HG03064 (cell line): Measurements from ENCODE around the gene GTF2B.
"Not testable (repeated sequence)": the region's sequence is repeated elsewhere in the genome, so short reads cannot be mapped to it uniquely, and the experiment has no call there.

Experiments used
- ATAC-seq: cut with Tn5 transposase; IDR thresholded peaks from one replicate; pipeline ENCODE4 v1.9.1; 2021; ENCODE audit warnings: low read depth; ENCODE audit not compliant: unreplicated experiment

The GTF2B gene

DNA sequence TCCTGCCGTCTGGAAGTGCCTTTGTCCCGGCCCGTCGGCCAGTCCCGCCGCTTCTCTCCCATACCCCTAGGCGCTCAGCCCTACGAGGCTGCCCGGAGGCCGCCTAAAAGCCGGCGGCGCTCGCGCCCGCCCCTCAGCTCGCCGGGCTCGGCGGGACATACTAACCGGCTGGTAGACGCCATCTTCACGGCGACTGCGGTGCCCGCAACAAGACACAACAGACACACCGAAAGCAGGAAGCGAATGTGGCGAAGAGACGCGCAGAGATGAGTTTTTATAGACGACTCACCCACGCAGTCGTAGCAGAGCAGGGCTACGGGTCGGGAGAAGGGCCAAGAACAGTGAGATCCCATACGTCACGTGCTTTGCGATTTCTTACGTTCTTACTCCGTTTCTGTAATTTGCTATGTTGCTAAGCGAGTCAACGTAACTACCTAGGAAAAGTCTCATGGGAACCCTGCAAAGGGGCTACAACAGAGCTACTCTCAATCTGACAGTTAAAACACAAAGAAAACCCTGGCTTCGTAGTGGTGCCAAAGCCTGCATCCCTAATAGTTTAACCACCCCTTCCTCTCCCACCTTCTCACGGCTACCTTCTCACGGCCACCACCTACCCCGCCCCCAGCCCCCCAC is at the start of gene GTF2B:
GTF2B (minus strand) TSS at position 250 of the 633 bp plus-strand sequence; CDS start at position 182, 68 bp downstream.
- ATAC-seq: peak; percentile 91

DNA sequence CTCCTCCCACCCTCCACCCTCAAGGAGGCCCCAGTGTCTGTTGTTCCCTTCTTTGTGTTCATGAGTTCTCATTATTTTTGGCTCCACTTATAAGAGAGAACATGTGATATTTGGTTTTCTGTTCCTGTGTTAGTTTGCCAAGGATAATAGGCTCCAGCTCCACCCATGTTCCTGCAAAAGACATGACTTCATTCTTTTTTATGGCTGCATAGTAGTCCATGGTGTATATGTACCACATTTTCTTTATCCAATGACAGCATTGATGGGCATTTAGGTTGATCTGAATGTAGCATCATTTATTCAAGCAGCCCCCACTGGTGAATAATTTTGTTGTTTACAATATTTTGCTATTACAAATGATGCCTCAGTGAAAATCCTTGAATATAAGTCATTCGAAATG is 47.2 kb upstream of the GTF2B start:
- not testable (repeated sequence) for ATAC-seq

DNA sequence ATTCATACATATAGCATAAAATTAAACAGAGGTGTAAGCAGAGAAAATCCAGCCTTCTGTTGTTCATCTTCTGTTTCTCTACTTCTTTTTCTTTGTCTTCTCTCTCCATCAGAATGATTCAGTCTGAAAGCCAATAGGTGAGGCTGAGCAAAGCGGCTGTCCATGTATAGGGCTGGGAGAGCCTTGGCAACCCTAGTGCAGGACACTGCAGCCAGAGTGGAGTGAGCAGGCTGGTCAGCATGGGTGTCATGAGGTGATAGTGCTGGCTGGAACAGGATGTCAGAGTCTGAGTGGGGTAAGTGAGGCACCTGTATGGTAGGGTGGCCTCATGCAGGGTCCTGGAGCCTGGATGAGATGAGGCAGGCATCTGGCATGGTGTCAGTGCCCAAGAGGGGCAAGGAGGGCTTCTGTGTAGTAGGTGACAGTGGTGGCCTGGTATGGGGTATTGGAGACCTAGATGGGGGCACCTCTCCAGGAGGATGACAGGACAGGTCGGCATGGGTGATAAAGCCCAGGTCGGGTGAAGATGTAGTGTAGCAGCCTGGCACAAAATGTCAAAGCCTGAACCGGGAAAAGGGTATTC is 45.5 kb upstream of the GTF2B start:
- ATAC-seq: no peak

- no peak for ATAC-seq
These were observed 44.8 kb upstream of the GTF2B start for GRCh38 chr1:88936223-88936523.

DNA sequence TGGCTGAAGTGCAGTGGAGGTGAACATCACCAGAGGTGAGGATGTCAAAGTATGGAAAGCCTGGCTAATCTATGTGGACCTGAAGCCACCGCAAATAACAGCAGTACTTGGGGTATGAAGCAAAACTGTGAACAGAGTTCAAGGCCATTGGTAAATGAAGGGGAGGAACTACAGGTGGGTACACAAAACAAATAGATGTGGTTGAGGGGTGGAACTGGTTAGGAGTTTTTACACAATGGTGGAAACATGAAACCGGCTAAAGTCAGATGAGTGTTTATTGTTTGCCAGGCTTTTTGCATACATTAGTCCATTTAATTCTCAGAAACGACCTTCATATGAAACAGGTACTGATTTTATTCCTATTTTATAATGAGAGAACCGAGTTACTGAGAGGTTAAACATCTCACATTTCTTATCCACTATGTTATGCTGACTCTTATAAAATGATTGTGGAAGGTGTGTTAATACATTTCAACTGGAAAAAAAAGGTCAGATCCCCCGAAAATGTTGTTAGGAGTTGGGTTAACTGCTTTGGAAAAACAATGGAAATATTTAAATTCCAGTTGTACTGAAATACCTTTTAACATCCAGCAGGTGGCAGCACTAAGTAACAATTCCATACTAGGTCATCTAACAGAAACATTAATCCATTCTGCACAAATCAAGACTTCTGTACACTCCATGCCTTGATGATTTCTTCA is 44.3 kb upstream of the GTF2B start:
- ATAC-seq: no peak

DNA sequence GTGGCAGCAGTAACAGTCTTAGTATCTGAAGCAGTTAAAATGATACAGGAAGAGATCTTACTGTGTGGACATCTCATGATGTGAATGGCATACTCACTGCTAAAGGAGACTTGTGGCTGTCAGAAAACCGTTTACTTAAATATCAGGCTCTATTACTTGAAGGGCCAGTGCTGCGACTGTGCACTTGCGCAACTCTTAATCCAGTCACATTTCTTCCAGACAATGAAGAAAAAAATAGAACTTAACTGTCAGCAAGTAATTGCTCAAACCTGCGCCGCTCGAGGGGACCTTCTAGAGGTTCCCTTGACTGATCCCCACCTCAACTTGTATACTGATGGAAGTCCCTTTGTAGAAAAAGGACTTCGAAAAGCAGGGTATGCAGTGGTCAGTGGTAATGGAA is 38.8 kb upstream of the GTF2B start:
- not testable (repeated sequence) for ATAC-seq

GRCh38 chr1:88923224-88923623 is 31.9 kb upstream of the GTF2B start:
- ATAC-seq: no peak

GRCh38 chr1:88922214-88922613 is 30.8 kb upstream of the GTF2B start:
- no peak for ATAC-seq

GRCh38 chr1:88920845-88921244 is 29.5 kb upstream of the GTF2B start:
- no peak for ATAC-seq

DNA sequence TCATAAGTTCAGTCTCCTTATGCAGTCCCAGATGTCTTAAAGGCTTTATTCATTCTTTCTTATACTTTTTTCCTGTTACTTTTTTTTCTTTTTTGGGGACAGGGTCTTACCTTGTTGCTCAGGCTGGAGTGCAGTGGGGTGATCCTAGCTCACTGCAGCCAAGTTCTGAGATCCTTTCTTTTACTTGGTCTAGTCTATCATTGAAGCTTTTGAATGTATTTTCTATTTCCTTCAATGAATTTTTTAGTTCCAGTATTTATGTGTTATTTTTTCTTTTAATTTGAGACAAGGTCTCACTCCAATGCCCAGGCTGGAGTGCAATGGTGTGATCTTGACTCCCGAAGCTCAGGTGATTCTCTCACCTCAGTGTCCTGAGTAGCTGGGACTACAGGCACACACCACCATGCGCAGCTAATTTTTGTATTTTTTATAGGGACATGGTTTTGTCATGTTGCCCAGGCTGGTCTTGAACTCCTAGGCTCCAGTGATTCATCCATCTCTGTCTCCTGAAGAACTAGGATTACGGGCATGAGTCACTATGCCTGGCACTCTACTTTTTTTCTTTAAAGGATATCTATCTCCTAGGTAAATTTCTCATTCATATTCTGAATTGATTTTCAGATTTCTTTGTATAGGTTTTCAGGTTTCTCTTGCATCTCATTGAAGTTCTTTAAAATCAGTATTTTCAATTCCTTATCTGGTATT is 26.1 kb upstream of the GTF2B start:
- no peak for ATAC-seq

DNA sequence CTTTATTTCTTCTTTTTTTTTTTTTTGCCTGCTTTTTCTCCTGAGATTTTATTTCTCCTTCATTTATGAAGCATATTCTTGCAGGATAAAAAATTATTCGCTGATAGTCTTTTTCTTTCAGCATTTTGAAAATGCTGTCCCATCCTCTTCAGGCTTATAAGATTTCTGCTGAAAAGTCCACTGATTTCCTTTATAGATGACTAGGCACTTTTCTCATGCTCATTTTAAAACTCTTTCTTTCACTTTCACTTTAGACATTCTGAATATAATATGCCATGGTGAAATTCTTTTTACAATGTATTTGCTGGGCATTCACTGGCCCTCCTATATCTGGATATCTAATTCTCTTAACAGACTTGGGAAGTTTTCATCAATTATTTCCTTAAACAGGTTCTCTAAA is 25.5 kb upstream of the GTF2B start:
- ATAC-seq: no peak

DNA sequence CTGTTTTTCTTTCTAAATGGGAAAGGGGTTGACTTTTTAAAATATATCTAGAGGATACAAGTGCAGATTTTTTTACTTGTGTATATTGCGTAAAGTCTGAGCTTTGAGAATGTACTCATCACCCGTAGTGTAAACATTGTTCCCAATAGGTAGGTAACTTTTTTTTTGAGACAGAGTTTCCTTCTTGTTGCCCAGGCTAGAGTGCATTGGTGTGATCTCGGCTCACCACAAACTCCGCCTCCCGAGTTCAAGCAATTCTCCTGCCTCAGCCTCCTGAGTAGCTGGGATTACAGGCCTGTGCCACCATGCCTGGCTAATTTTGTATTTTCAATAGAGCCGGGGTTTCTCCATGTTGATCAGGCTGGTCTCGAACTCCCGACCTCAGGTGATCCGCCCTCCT is 20.4 kb upstream of the GTF2B start:
- not testable (repeated sequence) for ATAC-seq

DNA sequence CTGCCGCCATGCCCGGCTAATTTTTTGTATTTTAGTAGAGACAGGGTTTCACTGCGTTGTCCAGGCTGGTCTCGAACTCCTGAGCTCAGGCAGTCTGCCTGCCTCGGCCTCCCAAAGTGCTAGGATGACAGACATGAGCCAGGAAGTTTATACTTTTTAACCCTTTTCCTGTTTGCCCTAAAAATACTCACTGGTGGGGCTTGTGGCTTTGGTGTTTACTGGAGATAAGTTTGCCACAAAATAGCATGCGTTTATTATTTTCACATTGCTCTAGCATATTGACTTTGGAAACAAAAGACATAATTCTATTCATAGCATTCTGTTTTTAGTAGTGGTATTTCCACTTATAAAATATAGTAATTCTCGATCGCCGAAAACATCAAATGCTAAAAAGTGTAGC is 19.8 kb upstream of the GTF2B start:
- no peak for ATAC-seq

GRCh38 chr1:88910401-88910800 is 19.0 kb upstream of the GTF2B start:
- ATAC-seq: no peak

DNA sequence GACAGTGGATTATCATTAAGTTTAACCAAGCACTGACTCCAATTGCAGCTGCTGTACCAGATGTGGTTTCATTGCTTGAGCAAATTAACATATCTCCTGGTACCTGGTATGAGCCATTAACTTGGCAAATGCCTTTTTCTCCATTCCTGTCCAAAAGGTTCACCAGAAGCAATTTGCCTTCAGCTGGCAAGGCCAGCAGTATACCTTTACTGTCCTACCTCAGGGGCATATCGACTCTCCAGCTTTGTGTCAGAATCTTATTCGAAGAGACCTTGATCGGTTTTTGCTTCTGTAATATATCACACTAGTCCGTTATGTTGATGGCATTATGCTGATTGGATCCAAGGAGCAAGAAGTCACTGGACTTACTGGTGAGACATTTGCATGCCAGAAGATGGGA is 9.5 kb upstream of the GTF2B start:
- ATAC-seq: no peak

GRCh38 chr1:88897070-88897730 is 5.8 kb upstream of the GTF2B start:
- no peak for ATAC-seq

GRCh38 chr1:88892357-88892877 is 1.1 kb upstream of the GTF2B start:
- no peak for ATAC-seq

- no peak for ATAC-seq
These were observed 579 bp upstream of the GTF2B start for GRCh38 chr1:88891951-88892340.

DNA sequence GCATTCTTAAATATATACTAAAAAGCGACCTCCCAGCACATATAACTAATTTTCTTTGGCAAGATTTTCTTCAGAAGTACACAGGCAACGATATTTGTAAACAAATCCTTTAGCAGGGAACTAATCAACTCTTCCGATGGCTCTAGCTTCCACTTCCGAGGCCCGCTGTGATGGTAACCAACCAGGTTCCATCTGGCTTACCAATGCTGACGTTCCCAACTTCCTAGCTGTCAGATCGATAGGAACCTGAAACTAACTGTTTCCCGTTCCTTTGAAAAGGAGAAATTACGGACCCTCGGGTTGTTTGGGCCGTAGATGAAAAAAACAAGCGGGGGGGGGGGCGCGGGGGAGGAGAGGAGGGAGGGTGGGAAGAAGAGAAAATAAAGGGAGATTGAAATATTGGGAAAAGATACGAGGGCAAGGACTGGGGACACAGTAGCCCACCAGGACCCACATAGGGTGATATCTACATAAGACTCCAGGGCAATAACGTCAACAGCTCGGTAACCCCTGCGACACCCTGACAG is 513 bp downstream of the GTF2B start:
- ATAC-seq: peak; percentile 30

GRCh38 chr1:88890131-88890530 is 1.2 kb downstream of the GTF2B start:
- no peak for ATAC-seq

DNA sequence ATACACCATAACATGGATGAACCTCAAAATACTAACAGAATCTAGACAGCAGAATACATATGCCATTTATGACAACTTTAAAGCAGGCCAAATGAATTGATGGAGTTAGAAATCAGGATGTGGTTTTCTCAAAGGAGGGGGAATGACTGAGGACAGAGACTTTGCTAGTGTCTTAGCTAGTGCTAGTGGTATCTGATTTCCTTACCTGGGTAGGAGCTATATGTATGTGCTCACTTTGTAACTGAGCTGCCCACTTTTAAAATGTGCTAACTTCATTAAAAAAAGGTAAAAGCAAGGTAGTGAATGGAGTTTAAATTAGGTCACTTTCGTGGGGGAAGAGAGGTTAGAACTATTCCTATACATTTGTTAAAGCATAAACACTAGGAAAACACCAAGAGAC is 2.6 kb downstream of the GTF2B start:
- no peak for ATAC-seq
